GM12875 (cell line): ENCODE data around the gene SYTL5.
"Not testable (repeated sequence)": the region's sequence is repeated elsewhere in the genome, so short reads cannot be mapped to it uniquely, and the experiment has no call there.

Experiments
- H3K4me3 ChIP-seq: one replicate; pipeline ENCODE4 v1.5.1; 2011; ENCODE audit warnings: low read depth, low read length, control low read depth
- TF ChIP-seq, protein P1 (sequence below): IDR thresholded peaks from 2 replicates; pipeline ENCODE4 v1.5.1; 2011; ENCODE audit warnings: low read depth, mild to moderate bottlenecking, control low read depth, inconsistent platforms, low read length, moderate library complexity, borderline replicate concordance; ENCODE audit not compliant: insufficient read depth

Gene SYTL5

GRCh38 chrX:37984880-37985279 is 21.5 kb upstream of the SYTL5 start:
- TF ChIP-seq, protein P1, sequence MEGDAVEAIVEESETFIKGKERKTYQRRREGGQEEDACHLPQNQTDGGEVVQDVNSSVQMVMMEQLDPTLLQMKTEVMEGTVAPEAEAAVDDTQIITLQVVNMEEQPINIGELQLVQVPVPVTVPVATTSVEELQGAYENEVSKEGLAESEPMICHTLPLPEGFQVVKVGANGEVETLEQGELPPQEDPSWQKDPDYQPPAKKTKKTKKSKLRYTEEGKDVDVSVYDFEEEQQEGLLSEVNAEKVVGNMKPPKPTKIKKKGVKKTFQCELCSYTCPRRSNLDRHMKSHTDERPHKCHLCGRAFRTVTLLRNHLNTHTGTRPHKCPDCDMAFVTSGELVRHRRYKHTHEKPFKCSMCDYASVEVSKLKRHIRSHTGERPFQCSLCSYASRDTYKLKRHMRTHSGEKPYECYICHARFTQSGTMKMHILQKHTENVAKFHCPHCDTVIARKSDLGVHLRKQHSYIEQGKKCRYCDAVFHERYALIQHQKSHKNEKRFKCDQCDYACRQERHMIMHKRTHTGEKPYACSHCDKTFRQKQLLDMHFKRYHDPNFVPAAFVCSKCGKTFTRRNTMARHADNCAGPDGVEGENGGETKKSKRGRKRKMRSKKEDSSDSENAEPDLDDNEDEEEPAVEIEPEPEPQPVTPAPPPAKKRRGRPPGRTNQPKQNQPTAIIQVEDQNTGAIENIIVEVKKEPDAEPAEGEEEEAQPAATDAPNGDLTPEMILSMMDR, result no peak
- H3K4me3 ChIP-seq, result no peak overlapping the region

DNA sequence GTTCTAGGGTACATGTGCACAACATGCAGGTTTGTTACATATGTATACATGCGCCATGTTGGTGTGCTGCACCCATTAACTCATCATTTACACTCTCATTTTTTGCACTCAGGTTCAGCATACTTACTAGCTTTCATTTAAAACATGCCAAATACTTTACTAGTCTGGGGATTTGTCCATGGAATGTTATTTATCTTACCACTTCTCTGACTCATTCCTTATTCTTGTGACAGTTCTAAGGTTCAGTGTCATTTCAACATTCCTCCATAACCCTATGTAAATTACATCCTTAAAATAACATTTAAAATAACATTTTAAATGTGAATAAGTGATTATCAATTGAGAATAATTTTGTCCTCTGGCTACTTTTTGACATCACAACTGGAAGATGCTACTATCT is 19.5 kb upstream of the SYTL5 start:
- H3K4me3 ChIP-seq, result no peak overlapping the region
- TF ChIP-seq, protein P1, result no peak

- no peak overlapping the region for H3K4me3 ChIP-seq
- TF ChIP-seq, protein P1, result no peak
Measured at GRCh38 chrX:37989304-37989703, 17.0 kb upstream of the SYTL5 start.

- H3K4me3 ChIP-seq, result not testable (repeated sequence)
Measured at GRCh38 chrX:37991303-37991702, 15.1 kb upstream of the SYTL5 start.

DNA sequence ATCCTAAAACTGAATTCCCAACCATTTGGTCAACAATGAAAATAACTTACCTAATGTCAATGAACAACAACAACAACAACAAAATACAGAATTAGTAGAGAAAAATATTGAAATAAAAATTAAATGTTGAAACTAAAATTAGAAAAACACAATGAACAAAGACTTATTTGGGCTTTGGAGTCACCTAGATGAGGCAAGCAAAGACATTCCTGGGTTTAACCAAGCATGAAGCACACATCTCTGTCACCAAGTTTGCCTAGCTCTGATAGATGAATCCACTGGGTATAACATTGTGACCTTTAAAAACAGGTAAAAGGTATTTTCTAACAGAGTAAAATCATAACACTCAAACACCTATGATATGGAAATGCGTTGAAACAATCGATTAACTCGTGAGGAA is 13.2 kb upstream of the SYTL5 start:
- no peak overlapping the region for H3K4me3 ChIP-seq
- TF ChIP-seq, protein P1, result no peak

GRCh38 chrX:37993837-37994619 is 12.3 kb upstream of the SYTL5 start:
- TF ChIP-seq, protein P1, result no peak
- no peak overlapping the region for H3K4me3 ChIP-seq

DNA sequence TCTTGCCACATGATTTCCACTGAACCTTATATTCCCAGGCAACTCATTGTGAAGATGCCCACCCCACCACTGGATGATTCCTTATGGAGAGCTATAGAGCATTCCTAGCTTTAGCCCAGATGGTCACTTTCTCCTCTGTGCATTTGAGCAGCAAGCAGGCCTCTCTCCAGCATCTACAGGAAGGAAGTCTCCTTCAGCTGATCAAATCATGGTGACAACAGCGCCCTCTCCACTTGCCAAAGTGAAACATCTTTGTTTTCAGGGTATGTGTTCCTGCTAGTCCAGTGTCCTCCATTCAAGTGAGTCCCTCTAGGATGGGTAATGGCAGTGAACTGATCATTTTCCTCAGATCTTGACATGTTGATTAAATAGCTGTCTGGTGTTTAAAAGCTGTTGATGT is 10.9 kb upstream of the SYTL5 start:
- no peak overlapping the region for H3K4me3 ChIP-seq
- TF ChIP-seq, protein P1, result no peak
